Measurements from ENCODE around the gene PLA1A.

The PLA1A gene

DNA sequence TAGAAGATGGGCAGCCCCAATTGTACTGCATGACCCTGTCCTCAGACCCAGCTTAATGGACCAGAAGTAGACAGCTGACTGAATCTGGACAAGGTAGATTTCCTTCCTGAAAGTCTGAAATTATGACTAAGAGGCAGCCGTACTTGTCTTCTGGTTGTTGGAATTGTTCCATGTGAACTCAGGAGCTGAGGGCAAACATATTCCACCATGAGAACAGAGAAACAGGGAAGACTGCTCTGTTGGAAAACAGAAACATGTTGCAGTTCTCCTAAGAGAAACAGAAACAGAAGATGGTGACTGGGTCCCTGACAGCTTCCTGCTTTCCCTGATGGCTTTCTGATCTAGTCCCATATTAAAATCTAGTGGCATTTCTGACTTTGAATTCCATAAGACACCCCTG, 38.6 kb downstream of the PLA1A start:
- Histone ChIP-seq H3K9me3 (ENCODE audit: severe bottlenecking) (no peaks in the 10 kb centered on the region), H3K4me3 (ENCODE audit: low read depth, low read length) (no peak overlapping the region), H3K36me3 (no peaks in the 10 kb centered on the region), H3K27ac (no peak overlapping the region), H3K27me3 (ENCODE audit: insufficient read depth, low read depth, severe bottlenecking) (no peaks in the 10 kb centered on the region)
- TF ChIP-seq, protein P1, sequence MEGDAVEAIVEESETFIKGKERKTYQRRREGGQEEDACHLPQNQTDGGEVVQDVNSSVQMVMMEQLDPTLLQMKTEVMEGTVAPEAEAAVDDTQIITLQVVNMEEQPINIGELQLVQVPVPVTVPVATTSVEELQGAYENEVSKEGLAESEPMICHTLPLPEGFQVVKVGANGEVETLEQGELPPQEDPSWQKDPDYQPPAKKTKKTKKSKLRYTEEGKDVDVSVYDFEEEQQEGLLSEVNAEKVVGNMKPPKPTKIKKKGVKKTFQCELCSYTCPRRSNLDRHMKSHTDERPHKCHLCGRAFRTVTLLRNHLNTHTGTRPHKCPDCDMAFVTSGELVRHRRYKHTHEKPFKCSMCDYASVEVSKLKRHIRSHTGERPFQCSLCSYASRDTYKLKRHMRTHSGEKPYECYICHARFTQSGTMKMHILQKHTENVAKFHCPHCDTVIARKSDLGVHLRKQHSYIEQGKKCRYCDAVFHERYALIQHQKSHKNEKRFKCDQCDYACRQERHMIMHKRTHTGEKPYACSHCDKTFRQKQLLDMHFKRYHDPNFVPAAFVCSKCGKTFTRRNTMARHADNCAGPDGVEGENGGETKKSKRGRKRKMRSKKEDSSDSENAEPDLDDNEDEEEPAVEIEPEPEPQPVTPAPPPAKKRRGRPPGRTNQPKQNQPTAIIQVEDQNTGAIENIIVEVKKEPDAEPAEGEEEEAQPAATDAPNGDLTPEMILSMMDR (IDR thresholded peaks at IDR 0.05; ENCODE audit: low read depth, low read length) = no peak
- DNase-seq = no peak

DNA sequence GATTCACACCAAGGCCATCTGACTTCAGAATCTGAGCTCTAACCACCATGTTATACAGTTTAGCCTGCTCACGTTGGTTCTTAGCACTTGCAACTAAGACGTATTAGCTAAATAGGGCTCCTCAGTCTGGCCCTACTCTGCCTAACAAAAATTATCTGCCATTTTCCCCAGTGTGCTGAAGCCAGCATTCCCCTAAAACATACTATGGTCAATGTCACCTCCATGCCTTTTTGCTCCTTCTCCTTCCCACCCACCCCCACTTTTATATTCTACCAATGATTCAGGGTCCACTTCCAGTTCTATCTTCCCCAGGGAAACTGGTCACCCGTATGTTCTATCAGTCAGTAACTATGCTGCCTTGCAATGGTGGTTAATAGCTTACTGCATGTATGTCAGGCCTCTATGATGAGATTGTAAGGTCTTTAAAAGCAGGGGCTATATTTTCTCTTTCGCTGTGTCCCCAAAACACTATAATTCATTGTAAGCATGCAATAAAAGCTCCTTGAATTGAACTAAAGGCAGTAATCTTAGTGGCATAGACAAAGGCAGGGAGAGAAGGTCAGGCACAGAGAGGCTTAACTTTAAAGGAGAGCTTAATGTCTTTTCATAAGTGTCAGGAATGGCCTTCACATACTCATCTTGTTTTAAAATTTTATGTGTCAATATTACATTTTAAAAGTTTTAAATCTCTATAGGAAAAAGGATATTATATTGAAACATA, 39.4 kb downstream of the PLA1A start:
- no peaks in the 10 kb centered on the region for H3K27me3 ChIP-seq (ENCODE audit: insufficient read depth, low read depth, severe bottlenecking)
- H3K4me3 ChIP-seq (ENCODE audit: low read depth, low read length) = no peak overlapping the region
- TF ChIP-seq, protein P1 (IDR thresholded peaks at IDR 0.05; ENCODE audit: low read depth, low read length) = no peak
- H3K9me3 ChIP-seq (ENCODE audit: severe bottlenecking) = no peaks in the 10 kb centered on the region
- no peak for DNase-seq
- H3K27ac ChIP-seq = peak overlapping the region; percentile 89
- no peaks in the 10 kb centered on the region for H3K36me3 ChIP-seq

DNA sequence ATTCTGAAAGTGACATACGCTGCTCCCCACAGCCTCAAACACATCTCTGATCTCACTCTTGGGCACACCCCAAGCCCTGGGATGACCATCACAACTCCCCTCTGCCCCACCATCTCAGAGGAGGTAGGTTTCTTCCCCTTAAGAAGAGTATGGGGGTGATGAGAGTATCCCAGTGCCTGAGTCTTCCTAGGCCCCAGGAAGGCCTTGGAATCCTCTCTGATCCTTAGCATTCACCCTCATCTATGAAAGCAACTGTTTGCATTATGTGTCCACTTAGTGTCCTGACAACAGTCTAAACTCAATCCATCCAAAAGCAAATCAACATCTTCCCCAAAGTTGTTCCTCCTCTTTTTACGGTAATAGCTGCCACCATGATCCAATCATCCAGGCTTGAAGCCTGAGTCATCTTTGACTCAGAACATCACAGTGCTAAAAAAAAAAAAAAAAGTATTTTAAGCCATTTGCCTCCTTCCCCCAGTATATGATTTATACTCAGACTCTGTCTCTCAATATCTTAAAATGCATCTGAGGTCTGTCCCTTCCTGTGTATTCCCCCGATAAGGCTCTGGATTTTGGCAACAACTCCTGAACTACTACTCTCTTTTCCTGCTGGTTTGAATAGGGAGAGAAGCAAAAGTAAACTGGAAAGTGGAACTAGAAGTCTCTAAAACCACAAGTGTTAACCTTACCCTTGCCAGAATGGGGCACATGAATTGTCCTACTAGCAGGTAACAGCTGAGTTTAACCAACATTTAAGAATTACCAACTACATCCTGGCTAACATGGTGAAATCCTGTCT, 40.2 kb downstream of the PLA1A start:
- Histone ChIP-seq H3K27ac (peak overlapping the region; percentile 89), H3K4me3 (ENCODE audit: low read depth, low read length) (no peak overlapping the region), H3K27me3 (ENCODE audit: insufficient read depth, low read depth, severe bottlenecking) (no peaks in the 10 kb centered on the region), H3K9me3 (ENCODE audit: severe bottlenecking) (no peaks in the 10 kb centered on the region), H3K36me3 (no peaks in the 10 kb centered on the region)
- DNase-seq = no peak
- TF ChIP-seq, protein P1 (IDR thresholded peaks at IDR 0.05; ENCODE audit: low read depth, low read length) = no peak

DNA sequence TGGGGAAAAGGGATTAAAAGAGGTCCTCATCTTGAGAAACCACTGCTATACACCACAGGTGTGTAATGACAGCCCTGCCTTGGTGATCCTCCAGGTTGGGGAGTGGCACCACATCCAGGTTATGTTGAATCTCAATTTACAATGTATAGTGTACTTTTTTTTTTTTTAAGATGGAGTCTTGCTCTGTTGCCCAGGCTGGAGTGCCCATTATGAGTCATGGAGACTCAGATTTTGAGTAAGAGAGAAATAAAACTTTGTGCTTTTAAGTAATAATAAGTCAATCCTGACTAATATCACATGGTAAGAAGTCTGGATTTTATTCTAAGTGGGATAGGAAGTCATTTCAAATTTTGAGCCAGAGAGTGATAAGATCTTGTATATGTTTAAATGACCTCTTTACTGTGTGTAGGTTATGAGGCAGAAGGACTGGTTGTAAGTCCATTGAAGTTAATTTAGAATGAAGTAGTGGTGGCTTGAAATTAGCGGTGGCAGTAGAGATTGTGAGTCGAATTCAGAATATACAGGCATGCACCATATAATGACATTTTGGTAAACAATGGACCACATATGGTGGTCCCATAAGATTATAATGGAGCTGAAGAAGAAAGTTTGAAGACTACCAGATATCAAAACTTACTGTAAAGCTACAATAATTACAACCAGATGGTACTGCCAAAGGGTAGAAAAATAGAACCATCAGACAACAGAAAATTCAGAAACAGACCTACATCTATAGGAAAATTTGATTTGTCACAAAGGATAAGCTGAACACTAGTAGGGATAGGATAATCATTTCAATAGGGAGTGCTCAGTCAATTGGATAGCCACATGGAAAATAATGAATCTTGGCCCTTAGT, 42.0 kb downstream of the PLA1A start:
- Histone ChIP-seq H3K27me3 (ENCODE audit: insufficient read depth, low read depth, severe bottlenecking) (no peaks in the 10 kb centered on the region), H3K9me3 (ENCODE audit: severe bottlenecking) (no peaks in the 10 kb centered on the region), H3K4me3 (ENCODE audit: low read depth, low read length) (no peak overlapping the region), H3K27ac (peak overlapping the region; percentile 75), H3K36me3 (no peaks in the 10 kb centered on the region)
- TF ChIP-seq, protein P1 (IDR thresholded peaks at IDR 0.05; ENCODE audit: low read depth, low read length) = no peak
- no peak for DNase-seq

DNA sequence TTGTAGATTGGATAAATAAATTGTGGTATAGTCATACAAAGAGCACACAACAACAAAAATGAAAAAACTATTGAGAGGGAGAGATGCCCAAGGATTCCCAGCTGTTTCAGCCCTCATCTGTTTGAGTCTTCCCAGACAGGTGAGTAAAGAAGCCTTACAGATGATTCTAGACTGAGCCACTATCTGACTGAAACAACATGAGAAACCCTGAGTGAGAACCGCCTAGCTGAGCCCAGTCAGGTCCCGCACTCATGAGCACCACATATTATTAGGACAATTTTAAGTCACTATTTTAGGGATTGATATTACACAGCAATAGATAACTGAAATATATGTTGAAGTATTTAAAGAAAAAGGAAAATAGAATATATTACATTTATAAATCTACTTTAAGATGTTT, 43.7 kb downstream of the PLA1A start:
- TF ChIP-seq, protein P1 (IDR thresholded peaks at IDR 0.05; ENCODE audit: low read depth, low read length) = no peak
- H3K27me3 ChIP-seq (ENCODE audit: insufficient read depth, low read depth, severe bottlenecking) = no peaks in the 10 kb centered on the region
- no peaks in the 10 kb centered on the region for H3K9me3 ChIP-seq (ENCODE audit: severe bottlenecking)
- H3K27ac ChIP-seq = no peak overlapping the region
- no peak for DNase-seq
- H3K4me3 ChIP-seq (ENCODE audit: low read depth, low read length) = no peak overlapping the region
- no peaks in the 10 kb centered on the region for H3K36me3 ChIP-seq
